Astrocyte (in vitro differentiated cells and primary cell): ENCODE results near the gene SPTBN1. TPM values are rescaled to one million over a fixed set of nuclear protein-coding genes. Genes with fewer than 3 reads are reported as not detected.

Experiments
- DNase-seq: peaks from one replicate; pipeline ENCODE4 v3.0.0-alpha.2; 2010; ENCODE audit warnings: low read depth
- FAIRE-seq: peaks from 2 replicates; lab custom pipeline; 2011; peaks lifted over from hg19 to GRCh38; lab: Jason Lieb, UNC
- H2AFZ ChIP-seq: 2 replicates; pipeline ENCODE4 v1.6.0; 2012; ENCODE audit warnings: low read depth, low read length, inconsistent platforms
- H3K27ac ChIP-seq: 2 replicates; pipeline ENCODE4 v1.5.1; 2011; ENCODE audit warnings: low read depth, low read length, inconsistent platforms
- H3K27me3 ChIP-seq: 2 replicates; pipeline ENCODE4 v1.6.0; 2011; ENCODE audit warnings: low read length, inconsistent platforms; ENCODE audit not compliant: insufficient read depth
- H3K36me3 ChIP-seq: 2 replicates; pipeline ENCODE4 v1.5.1; 2011; ENCODE audit warnings: low read length, inconsistent platforms; ENCODE audit not compliant: insufficient read depth
- H3K4me1 ChIP-seq: 2 replicates; pipeline ENCODE4 v1.5.1; 2011; ENCODE audit warnings: low read length, inconsistent platforms; ENCODE audit not compliant: insufficient read depth
- H3K4me2 ChIP-seq: 2 replicates; pipeline ENCODE4 v1.6.0; 2012; ENCODE audit warnings: low read length, inconsistent platforms
- H3K4me3 ChIP-seq: 2 replicates; pipeline ENCODE4 v1.5.1; 2011; ENCODE audit warnings: low read depth, mild to moderate bottlenecking, low read length, inconsistent platforms; ENCODE audit not compliant: insufficient read depth
- H3K79me2 ChIP-seq: 2 replicates; pipeline ENCODE4 v1.6.0; 2012; ENCODE audit warnings: mild to moderate bottlenecking, low read length, inconsistent platforms; ENCODE audit not compliant: insufficient read depth
- H3K9ac ChIP-seq: 2 replicates; pipeline ENCODE4 v1.6.0; 2012; ENCODE audit warnings: mild to moderate bottlenecking, low read length, inconsistent platforms
- H3K9me3 ChIP-seq: 2 replicates; pipeline ENCODE4 v1.5.1; 2012; ENCODE audit warnings: low read depth, mild to moderate bottlenecking, low read length, inconsistent platforms; ENCODE audit not compliant: insufficient read depth
- H4K20me1 ChIP-seq: 2 replicates; pipeline ENCODE4 v1.6.0; 2012; ENCODE audit warnings: low read length, inconsistent platforms; ENCODE audit not compliant: insufficient read depth
- H3K27ac Mint-ChIP-seq: one replicate; pipeline ENCODE4 v1.8.0; 2021; ENCODE audit warnings: mild to moderate bottlenecking, mixed read lengths; ENCODE audit not compliant: unreplicated experiment
- H3K27me3 Mint-ChIP-seq: one replicate; pipeline ENCODE4 v1.8.0; 2021; ENCODE audit warnings: low read depth, mixed read lengths; ENCODE audit not compliant: unreplicated experiment
- H3K36me3 Mint-ChIP-seq: one replicate; pipeline ENCODE4 v1.8.0; 2021; ENCODE audit warnings: low read depth, mixed read lengths; ENCODE audit not compliant: unreplicated experiment
- H3K4me1 Mint-ChIP-seq: one replicate; pipeline ENCODE4 v1.8.0; 2021; ENCODE audit warnings: low read depth, mixed read lengths; ENCODE audit not compliant: unreplicated experiment
- H3K4me3 Mint-ChIP-seq: one replicate; pipeline ENCODE4 v1.8.0; 2021; ENCODE audit warnings: mild to moderate bottlenecking, moderate library complexity, mixed read lengths; ENCODE audit not compliant: unreplicated experiment
- H3K9me3 Mint-ChIP-seq: one replicate; pipeline ENCODE4 v1.8.0; 2021; ENCODE audit warnings: mild to moderate bottlenecking, mixed read lengths; ENCODE audit not compliant: unreplicated experiment
- CTCF ChIP-seq: IDR thresholded peaks from 2 replicates; pipeline ENCODE4 v1.5.1; 2011; ENCODE audit warnings: low read depth, mild to moderate bottlenecking, inconsistent platforms, low read length, moderate library complexity; ENCODE audit not compliant: insufficient read depth
- EZH2 ChIP-seq: IDR thresholded peaks from 2 replicates; pipeline ENCODE4 v1.6.1; 2012; ENCODE audit warnings: mild to moderate bottlenecking, low read length, inconsistent platforms; ENCODE audit not compliant: insufficient read depth
- total RNA-seq: library from RNA; stranded (reverse); gene quantifications from 2 replicates; pipeline ENCODE4 v1.2.1, GENCODE V29; 2021

Gene SPTBN1
- total RNA-seq, 1 donor from 2014 or later = 311 TPM

GRCh38 chr2:54457323-54458023, 1.3 kb downstream of the SPTBN1 start:
- no peak for DNase-seq
- FAIRE-seq = no peak
- H3K27ac ChIP-seq = peak overlapping the region; percentile 65
- peaks cover 51% of the 10 kb centered on the region for H4K20me1 ChIP-seq
- H2AFZ ChIP-seq = peak overlapping the region; percentile 64
- Mint-ChIP-seq H3K27me3 (no peaks in the 10 kb centered on the region), H3K27ac (peak overlapping the region; percentile 90), H3K4me3 (peak overlapping the region; percentile 97), H3K36me3 (no peaks in the 10 kb centered on the region), H3K9me3 (no peaks in the 10 kb centered on the region), H3K4me1 (peaks cover 28% of the 10 kb centered on the region)
- TF ChIP-seq CTCF (no peak), EZH2 (no peak)
- H3K9me3 ChIP-seq = no peaks in the 10 kb centered on the region
- no peaks in the 10 kb centered on the region for H3K36me3 ChIP-seq
- no peaks in the 10 kb centered on the region for H3K27me3 ChIP-seq
- peak overlapping the region; percentile 90 for H3K4me3 ChIP-seq
- peaks cover 22% of the 10 kb centered on the region for H3K4me1 ChIP-seq
- peak overlapping the region; percentile 98 for H3K4me2 ChIP-seq
- peaks cover 55% of the 10 kb centered on the region for H3K79me2 ChIP-seq
- peak overlapping the region; percentile 87 for H3K9ac ChIP-seq

GRCh38 chr2:54459037-54459441, 2.9 kb downstream of the SPTBN1 start:
- DNase-seq (peak; percentile 48), FAIRE-seq (peak; percentile 97)
- H2AFZ ChIP-seq = no peak overlapping the region
- H3K79me2 ChIP-seq = peaks cover 70% of the 10 kb centered on the region
- H3K4me3 Mint-ChIP-seq = peak overlapping the region; percentile 97
- peaks cover 22% of the 10 kb centered on the region for H3K4me1 ChIP-seq
- H3K9ac ChIP-seq = no peak overlapping the region
- no peak overlapping the region for H3K4me3 ChIP-seq
- H3K4me2 ChIP-seq = peak overlapping the region; percentile 98
- no peak overlapping the region for H3K27ac Mint-ChIP-seq
- TF ChIP-seq CTCF (no peak), EZH2 (no peak)
- H3K27me3 Mint-ChIP-seq = no peaks in the 10 kb centered on the region
- no peaks in the 10 kb centered on the region for H3K36me3 ChIP-seq
- H3K36me3 Mint-ChIP-seq = peaks cover 3% of the 10 kb centered on the region
- peaks cover 33% of the 10 kb centered on the region for H3K4me1 Mint-ChIP-seq
- H3K27me3 ChIP-seq = no peaks in the 10 kb centered on the region
- peaks cover 3% of the 10 kb centered on the region for H3K9me3 Mint-ChIP-seq
- peaks cover 61% of the 10 kb centered on the region for H4K20me1 ChIP-seq
- H3K27ac ChIP-seq = no peak overlapping the region
- H3K9me3 ChIP-seq = no peaks in the 10 kb centered on the region

GRCh38 chr2:54461261-54461660, 5.1 kb downstream of the SPTBN1 start:
- Histone ChIP-seq H3K79me2 (peaks cover 90% of the 10 kb centered on the region), H3K27me3 (no peaks in the 10 kb centered on the region), H3K4me3 (no peak overlapping the region), H3K9ac (no peak overlapping the region), H2AFZ (no peak overlapping the region), H3K4me2 (no peak overlapping the region), H3K4me1 (peaks cover 15% of the 10 kb centered on the region), H3K9me3 (no peaks in the 10 kb centered on the region), H4K20me1 (peaks cover 73% of the 10 kb centered on the region), H3K27ac (no peak overlapping the region), H3K36me3 (no peaks in the 10 kb centered on the region)
- peaks cover 32% of the 10 kb centered on the region for H3K4me1 Mint-ChIP-seq
- H3K9me3 Mint-ChIP-seq = peaks cover 3% of the 10 kb centered on the region
- peaks cover 3% of the 10 kb centered on the region for H3K36me3 Mint-ChIP-seq
- no peak overlapping the region for H3K27ac Mint-ChIP-seq
- H3K27me3 Mint-ChIP-seq = no peaks in the 10 kb centered on the region
- H3K4me3 Mint-ChIP-seq = no peak overlapping the region
- TF ChIP-seq CTCF (no peak), EZH2 (no peak)
- DNase-seq (no peak), FAIRE-seq (no peak)
